GM19438 (cell line): ENCODE results near the gene ZEB2.
"Not testable (repeated sequence)": the region's sequence is repeated elsewhere in the genome, so short reads cannot be mapped to it uniquely, and the experiment has no call there.

Source experiments
- ATAC-seq: cut with Tn5 transposase; IDR thresholded peaks from one replicate; pipeline ENCODE4 v1.9.1; 2021; ENCODE audit warnings: low read depth; ENCODE audit not compliant: unreplicated experiment

Gene ZEB2

DNA sequence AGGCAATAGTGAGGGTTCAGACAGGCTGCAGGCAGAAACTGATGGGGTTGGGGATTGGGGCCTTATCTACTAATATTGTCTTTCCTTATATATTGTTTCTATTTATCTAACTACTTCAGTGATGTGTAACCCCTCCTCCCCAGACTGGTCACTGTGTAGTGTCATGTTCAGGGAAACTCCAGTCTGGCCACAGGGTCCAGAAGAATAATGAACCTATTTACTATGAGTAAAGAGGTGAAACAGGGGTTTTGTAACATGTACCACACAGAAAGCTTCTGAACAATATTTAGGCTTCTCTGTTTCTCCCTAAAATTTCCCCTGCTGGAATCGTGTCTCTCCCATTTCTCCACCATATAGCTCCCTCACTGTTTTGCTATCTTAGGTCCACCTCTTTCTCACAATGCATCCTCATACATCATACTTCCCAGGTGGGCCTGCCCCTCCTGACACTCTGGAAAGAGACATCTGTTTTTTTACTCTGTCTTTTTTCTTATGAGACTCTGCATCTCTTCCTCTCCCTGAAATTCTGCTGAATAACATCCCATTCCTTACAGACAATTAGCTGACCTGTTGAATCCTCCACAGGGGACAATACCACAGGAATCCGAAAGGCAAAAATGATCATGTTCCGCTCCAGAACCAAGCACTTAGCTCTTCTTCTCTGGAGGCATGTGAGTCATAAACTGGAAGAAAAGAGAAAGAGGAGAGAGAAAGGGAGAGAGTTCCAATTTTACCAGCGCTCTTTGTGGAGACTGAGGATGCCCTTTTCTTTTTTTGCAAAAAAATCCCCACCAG is 154.8 kb downstream of the ZEB2 start:
- ATAC-seq: no peak

DNA sequence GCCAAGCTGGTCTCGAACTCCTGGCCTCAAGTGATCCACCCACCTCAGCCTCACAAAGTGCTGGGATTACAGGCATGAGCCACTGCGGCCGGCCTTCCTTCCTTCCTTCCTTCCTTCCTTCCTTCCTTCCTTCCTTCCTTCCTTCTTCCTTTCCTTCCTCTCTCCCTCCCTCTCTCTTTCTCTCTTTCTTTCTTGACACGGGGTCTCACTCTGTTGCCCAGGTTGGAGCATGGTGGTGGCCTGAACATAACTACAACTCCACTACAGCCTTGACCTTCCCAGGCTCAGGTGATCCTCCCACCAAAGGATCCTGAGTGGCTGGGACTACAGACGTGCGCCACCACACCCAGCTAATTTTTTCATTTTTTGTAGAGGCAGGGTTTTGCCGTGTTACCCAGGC is 155.7 kb downstream of the ZEB2 start:
- not testable (repeated sequence) for ATAC-seq

GRCh38 chr2:144362401-144362800 is 157.5 kb downstream of the ZEB2 start:
- ATAC-seq: no peak

- no peak for ATAC-seq
Observed at GRCh38 chr2:144361742-144362141, 158.2 kb downstream of the ZEB2 start.

DNA sequence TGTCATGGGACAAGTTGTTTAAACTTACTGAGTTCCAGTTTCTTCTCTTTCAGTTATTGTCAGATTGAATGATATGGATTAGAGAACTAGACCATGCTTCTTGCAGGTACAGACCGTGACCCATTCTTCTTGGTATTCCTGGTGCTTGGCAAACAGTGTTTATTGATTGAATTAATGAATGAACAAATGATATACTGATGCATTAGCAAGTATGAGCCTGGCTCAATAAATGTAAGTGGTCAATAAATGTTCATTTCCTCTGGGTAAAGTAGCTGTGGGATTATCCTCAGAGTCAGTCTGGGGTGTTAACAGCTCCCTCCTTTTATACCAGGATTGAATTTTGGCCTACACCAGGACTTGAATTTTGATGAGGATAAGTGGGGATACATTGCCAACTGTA is 160.2 kb downstream of the ZEB2 start:
- no peak for ATAC-seq

DNA sequence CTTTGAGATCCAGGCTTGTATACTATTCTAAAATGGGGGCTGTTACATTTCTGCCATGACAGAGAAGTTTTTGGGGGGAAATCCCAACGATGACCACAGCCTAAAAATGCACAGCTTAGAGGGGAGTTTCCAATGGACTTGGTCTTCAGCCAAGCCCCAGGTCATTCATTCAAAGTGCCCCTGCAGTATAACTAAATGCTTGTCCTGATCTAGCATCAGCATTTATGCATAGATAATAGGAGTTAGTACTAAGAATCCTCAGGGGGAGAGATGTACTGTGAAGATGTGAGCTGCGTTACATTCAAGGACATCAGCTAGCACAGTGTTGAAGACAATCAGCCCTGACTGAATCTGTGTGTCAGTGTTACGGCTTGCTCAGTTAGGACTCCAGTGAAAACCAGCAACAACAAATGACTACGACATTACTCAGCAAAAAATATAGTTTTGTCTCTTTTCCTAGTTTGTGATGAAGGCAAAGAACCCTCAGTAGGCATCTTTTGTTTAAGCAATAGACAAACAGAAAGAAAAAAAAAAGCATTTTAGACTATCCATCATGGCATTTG is 160.9 kb downstream of the ZEB2 start:
- peak; percentile 61 for ATAC-seq

- ATAC-seq: no peak
Observed at GRCh38 chr2:144358374-144358964, 161.4 kb downstream of the ZEB2 start.

- ATAC-seq: peak; percentile 72
Observed at GRCh38 chr2:144357623-144358373, 162.1 kb downstream of the ZEB2 start.

- no peak for ATAC-seq
Observed at GRCh38 chr2:144356402-144356801, 163.5 kb downstream of the ZEB2 start.

- no peak for ATAC-seq
Observed at GRCh38 chr2:144354953-144355352, 165.0 kb downstream of the ZEB2 start.

GRCh38 chr2:144351687-144352086 is 168.2 kb downstream of the ZEB2 start:
- no peak for ATAC-seq

DNA sequence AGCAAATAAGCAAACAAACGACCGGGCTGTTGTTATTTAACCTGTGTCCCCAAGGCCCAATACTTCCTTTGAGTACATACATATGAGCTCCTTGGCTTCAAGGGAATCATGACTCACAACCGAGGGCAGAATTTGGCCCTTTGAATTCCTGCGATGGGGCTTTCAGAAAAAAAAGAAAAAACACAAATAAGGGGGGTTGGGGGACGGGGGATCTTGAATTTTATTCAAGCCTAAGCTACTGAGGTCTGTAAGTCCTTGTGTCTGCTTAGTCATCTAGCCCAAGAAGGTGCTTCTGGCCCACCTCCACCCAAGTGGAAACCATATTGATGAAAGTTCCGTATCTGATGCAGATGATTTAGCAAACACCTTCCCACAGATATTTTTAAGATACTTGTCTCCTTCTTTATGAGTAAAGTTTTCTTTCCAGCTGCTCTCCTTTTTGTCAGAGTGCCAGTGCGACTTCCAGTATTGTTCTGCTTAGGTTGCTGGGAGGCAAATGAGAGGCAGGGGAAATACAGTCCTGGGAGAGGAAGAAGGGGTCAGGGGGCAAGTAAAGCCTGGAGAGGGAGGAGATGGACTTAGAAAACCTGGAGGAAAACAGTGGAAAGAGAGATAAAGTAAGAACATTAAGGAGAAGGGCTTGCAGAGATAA is 169.6 kb downstream of the ZEB2 start:
- ATAC-seq: no peak

GRCh38 chr2:144349674-144350073 is 170.2 kb downstream of the ZEB2 start:
- ATAC-seq: no peak

- ATAC-seq: no peak
Observed at GRCh38 chr2:144348846-144349245, 171.1 kb downstream of the ZEB2 start.

GRCh38 chr2:144346229-144346628 is 173.7 kb downstream of the ZEB2 start:
- no peak for ATAC-seq

DNA sequence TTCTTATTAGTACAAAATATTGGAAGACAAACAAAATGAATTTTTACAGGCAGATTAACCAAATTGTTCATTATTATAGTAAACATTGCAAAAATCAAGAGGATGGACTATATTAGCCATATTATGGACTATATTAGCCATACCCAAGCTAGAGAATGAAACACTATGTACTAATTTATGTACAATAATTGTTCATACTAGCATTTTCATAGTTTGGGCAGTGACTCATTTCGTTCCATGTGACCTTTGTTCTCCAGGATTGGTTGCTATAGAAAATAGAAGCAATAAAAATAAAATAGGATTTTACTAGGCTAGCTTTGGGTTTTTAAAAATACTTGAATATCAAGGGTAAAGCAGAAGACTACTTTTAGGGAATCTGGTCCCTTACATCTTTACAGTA is 176.8 kb downstream of the ZEB2 start:
- ATAC-seq: no peak

DNA sequence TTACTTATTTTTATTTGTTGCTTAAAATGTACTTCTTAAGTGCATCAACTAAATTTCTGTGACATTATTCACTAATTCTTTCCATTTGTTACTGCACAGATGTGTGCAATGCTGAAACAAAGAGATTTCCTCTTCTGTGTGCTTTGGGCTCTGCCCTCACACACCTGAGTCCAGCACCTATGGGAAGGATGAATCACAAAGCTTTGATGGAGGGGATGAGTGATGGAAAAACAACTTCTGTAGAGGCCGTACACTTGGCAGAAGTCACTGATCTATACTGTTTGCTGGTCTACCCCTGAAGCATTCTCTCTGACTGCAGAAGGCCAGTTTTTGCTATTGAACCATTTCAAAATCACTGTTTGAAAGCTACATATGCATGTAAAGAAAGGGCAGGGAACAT is 178.4 kb downstream of the ZEB2 start:
- ATAC-seq: no peak

GRCh38 chr2:144339048-144339447 is 180.9 kb downstream of the ZEB2 start:
- no peak for ATAC-seq

- ATAC-seq: no peak
Observed at GRCh38 chr2:144334551-144334950, 185.4 kb downstream of the ZEB2 start.
